Measurements from ENCODE around the gene AURKA.
"Not testable (repeated sequence)": the region's sequence is repeated elsewhere in the genome, so short reads cannot be mapped to it uniquely, and the experiment has no call there.

Gene AURKA

DNA sequence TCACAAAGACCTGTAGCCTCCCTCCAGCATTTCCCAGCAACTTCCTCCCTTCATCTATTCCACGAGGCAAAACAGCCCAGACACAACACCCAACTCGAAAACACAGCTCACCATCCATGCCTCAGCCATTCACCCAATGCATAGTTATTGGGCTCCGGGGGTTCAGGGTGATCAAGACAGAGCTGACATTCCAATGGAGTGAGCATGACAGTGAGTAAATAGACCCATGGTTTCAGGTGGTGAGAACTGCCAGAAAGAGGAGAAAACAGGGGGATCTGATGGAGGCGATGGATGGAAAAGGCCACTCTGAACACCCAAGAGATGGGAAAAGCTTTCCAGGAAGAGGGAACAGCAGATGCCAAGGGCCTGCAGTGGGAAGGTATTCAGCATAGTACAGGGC lies 25.9 kb upstream of the AURKA start:
- Histone ChIP-seq H3K36me3 (ENCODE audit: control insufficient read depth, insufficient read depth, low read length) (peaks cover 2% of the 10 kb centered on the region), H3K27ac (ENCODE audit: low read depth, low read length) (peak overlapping the region; percentile 8), H3K4me3 (ENCODE audit: low read length) (no peak overlapping the region), H3K27me3 (ENCODE audit: control insufficient read depth, insufficient read depth, low read length) (no peaks in the 10 kb centered on the region), H3K9ac (ENCODE audit: low read length) (no peak overlapping the region), H3K4me1 (ENCODE audit: control insufficient read depth, insufficient read depth, low read length) (no peaks in the 10 kb centered on the region)

DNA sequence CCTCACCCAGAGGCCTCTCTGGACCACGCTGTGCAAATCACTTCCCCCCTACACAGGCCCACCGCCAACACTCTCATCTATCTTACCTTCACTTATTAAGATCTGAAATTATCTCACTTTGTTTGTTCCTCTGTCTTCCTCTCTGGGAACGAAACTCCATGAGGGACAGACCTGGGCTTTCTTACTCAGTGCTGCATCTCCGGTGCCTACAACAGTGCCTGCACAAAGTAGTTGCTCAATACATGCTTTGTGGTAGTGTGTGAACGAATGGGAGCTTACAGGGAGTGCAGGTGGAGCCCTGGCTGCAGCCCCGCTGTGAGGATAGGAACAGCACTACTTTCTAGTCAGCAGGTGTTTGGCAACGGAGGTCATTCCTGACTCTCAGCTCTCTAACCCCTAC lies 25.4 kb upstream of the AURKA start:
- peaks cover 2% of the 10 kb centered on the region for H3K36me3 ChIP-seq (ENCODE audit: control insufficient read depth, insufficient read depth, low read length)
- H3K4me3 ChIP-seq (ENCODE audit: low read length) = no peak overlapping the region
- no peaks in the 10 kb centered on the region for H3K4me1 ChIP-seq (ENCODE audit: control insufficient read depth, insufficient read depth, low read length)
- no peaks in the 10 kb centered on the region for H3K27me3 ChIP-seq (ENCODE audit: control insufficient read depth, insufficient read depth, low read length)
- no peak overlapping the region for H3K27ac ChIP-seq (ENCODE audit: low read depth, low read length)
- H3K9ac ChIP-seq (ENCODE audit: low read length) = no peak overlapping the region

DNA sequence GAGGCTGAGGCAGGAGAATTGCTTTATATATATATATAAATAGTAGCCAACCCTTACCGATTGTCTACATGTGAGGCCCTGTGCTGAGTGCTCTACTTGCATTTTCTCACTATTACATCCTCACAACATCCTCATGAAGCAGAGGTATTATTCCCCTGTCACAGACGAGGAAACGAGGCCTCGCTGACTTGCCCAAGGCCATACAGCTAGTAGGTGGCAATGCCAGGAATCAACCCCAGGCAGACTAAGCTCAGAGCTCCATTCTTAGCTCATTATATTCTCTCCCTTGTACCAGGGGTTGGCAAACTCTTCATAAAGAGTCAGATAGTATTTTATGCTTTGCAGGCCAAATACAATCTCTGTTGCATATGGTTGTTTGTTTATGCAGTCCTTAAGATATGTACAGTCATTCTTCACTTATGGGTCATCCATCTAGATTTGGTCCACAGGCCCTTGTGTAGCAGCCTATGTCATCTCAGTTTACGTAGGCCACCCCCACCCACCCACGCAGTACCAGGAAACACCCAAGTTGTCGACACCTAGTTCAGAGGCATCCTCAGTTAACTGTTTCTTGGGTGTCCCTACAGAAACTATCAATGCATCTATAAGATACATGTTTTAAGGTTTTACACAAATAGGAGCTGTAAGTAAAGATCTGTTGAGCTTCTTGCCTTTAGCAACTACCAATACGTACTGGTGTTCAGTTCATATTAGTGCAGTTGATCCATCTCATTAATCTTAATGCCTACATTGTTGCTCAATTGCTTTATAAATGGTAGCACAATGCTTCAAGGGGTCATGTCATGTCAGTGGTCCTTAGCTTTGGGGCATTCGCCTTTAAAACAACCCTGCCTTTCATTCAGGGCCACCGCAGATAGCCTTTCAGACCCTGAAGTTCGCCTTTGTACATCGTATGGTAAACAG lies 23.1 kb upstream of the AURKA start:
- H3K4me1 ChIP-seq (ENCODE audit: control insufficient read depth, insufficient read depth, low read length) = no peaks in the 10 kb centered on the region
- H3K9ac ChIP-seq (ENCODE audit: low read length) = no peak overlapping the region
- H3K27ac ChIP-seq (ENCODE audit: low read depth, low read length) = no peak overlapping the region
- no peak overlapping the region for H3K4me3 ChIP-seq (ENCODE audit: low read length)
- no peaks in the 10 kb centered on the region for H3K27me3 ChIP-seq (ENCODE audit: control insufficient read depth, insufficient read depth, low read length)
- H3K36me3 ChIP-seq (ENCODE audit: control insufficient read depth, insufficient read depth, low read length) = peaks cover 2% of the 10 kb centered on the region

DNA sequence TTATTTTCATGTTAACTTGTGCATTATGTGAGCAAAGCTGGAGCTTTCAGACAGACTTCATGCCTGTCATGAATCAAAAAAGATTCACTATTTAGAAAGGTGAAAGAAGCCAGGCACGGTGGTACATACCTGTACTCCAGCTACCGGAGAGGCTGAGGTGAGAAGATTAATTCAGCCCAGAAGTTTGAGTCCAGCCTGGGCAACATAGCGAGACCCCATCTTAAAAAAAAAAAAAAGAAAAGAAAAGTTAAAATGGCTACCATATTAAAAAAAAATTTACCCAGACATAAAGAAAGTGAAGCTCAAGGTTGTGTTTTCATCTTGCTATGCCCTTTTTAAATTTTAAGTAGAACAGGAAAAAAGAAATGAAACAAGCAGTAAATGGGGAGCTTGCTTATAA lies 20.9 kb upstream of the AURKA start:
- no peaks in the 10 kb centered on the region for H3K4me1 ChIP-seq (ENCODE audit: control insufficient read depth, insufficient read depth, low read length)
- peaks cover 2% of the 10 kb centered on the region for H3K36me3 ChIP-seq (ENCODE audit: control insufficient read depth, insufficient read depth, low read length)
- no peaks in the 10 kb centered on the region for H3K27me3 ChIP-seq (ENCODE audit: control insufficient read depth, insufficient read depth, low read length)
- no peak overlapping the region for H3K27ac ChIP-seq (ENCODE audit: low read depth, low read length)
- H3K9ac ChIP-seq (ENCODE audit: low read length) = no peak overlapping the region
- peak overlapping the region; percentile 30 for H3K4me3 ChIP-seq (ENCODE audit: low read length)

DNA sequence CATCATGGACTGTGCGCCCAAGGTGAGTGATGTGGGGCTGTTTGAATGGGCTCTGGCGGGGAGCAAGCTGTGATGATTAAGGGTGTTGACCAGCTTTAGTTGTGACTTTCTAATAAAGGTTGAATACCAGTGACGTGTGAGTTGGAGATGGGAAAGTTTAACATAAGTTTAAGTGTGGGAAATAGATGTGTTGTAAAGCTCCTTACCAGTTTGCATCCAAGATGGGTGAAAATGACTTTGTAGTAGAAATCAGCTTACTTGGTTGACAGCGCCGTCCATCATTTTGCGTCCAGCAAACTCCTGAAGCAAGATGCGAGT lies 20.4 kb upstream of the AURKA start:
- peak overlapping the region; percentile 49 for H3K4me3 ChIP-seq (ENCODE audit: low read length)
- no peaks in the 10 kb centered on the region for H3K4me1 ChIP-seq (ENCODE audit: control insufficient read depth, insufficient read depth, low read length)
- no peak overlapping the region for H3K27ac ChIP-seq (ENCODE audit: low read depth, low read length)
- H3K9ac ChIP-seq (ENCODE audit: low read length) = no peak overlapping the region
- no peaks in the 10 kb centered on the region for H3K27me3 ChIP-seq (ENCODE audit: control insufficient read depth, insufficient read depth, low read length)
- peaks cover 3% of the 10 kb centered on the region for H3K36me3 ChIP-seq (ENCODE audit: control insufficient read depth, insufficient read depth, low read length)

DNA sequence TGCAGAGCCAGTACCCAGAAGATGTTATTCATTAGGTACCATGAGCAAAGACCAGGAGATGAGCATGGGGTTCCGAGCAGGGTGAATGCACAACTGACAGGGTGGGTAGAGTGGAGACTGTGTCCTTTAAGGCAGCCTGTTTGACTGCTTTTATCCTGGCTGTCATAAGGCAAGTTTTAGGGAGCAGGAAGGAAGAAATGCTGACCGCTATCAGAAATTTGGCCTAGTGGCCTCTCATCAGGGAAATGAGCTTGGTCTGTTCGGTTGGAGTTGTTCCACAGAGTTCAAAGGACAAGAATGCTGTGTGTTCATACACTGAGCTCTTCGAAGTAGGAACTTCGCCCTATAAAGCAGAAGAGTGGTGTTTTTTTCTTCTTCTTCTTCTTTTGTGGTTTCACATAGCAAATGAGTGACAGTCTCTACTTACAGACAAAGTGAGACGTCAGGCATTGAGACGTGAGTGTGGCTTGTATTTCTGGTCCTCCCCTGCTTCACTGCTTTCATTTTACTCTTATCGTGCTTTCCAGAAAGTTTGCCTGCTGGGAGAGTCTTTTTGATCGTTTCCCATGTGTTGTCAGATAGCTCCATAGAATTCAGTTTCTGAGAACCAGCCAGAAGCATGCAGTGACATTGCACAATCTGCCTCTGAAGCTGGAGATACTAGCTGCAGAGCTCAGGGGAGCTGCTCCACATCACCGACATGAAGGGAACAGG lies 19.9 kb upstream of the AURKA start, which contains the start of gene CASS4:
TSS of gene CASS4 (plus strand) at position 502 of the 714 bp plus-strand sequence. CDS start at position 701, 199 bp downstream.
- no peaks in the 10 kb centered on the region for H3K27me3 ChIP-seq (ENCODE audit: control insufficient read depth, insufficient read depth, low read length)
- no peaks in the 10 kb centered on the region for H3K4me1 ChIP-seq (ENCODE audit: control insufficient read depth, insufficient read depth, low read length)
- H3K9ac ChIP-seq (ENCODE audit: low read length) = no peak within 1 kb of the TSS
- peak within 1 kb of the TSS; percentile 27 for H3K27ac ChIP-seq (ENCODE audit: low read depth, low read length)
- H3K36me3 ChIP-seq (ENCODE audit: control insufficient read depth, insufficient read depth, low read length) = peaks cover 8% of the 10 kb centered on the region
- peak within 1 kb of the TSS; percentile 49 for H3K4me3 ChIP-seq (ENCODE audit: low read length)

DNA sequence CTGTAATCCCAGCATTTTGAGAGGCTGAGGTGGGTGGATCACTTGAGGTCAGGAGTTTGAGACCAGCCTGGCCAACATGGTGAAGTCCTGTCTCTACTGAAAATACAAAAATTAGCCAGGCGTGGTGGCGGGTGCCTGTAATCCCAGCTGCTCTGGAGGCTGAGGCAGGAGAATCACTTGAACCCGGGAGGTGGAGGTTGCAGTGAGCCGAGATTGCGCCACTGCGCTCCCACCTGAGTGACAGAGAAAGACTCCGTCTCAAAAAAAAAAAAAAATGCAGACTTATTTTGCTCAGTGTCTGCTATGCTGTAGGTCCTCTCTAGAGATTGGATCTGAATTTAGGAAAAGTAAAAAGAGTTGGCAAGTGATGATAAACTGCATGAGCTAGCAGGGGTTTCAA lies 19.3 kb upstream of the AURKA start:
- H3K4me1 ChIP-seq (ENCODE audit: control insufficient read depth, insufficient read depth, low read length); H3K27me3 ChIP-seq (ENCODE audit: control insufficient read depth, insufficient read depth, low read length); H3K4me3 ChIP-seq (ENCODE audit: low read length); H3K9ac ChIP-seq (ENCODE audit: low read length): not testable (repeated sequence)
- Histone ChIP-seq H3K36me3 (ENCODE audit: control insufficient read depth, insufficient read depth, low read length) (peaks cover 10% of the 10 kb centered on the region), H3K27ac (ENCODE audit: low read depth, low read length) (peak overlapping the region; percentile 27)

DNA sequence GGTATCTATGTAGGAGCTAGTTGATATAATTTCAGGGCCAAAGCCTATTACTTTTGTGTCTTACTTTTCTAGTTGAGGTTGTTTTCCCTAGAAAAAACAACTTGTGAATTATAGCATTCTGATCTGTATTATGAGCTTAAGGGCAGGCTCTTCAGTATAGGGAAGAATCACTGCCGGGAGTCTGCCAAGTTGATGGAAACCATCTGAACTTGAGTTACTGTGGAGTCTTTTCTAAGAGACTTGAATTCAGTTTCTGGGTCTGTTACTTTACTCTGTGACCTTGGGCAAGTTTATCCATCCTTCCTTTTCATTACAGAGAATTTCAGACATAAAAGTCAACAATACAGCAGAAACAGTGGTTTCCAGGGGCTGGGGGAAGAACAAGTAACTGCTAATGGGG lies 17.9 kb upstream of the AURKA start:
- Histone ChIP-seq H3K27ac (ENCODE audit: low read depth, low read length) (peak overlapping the region; percentile 22), H3K4me3 (ENCODE audit: low read length) (no peak overlapping the region), H3K4me1 (ENCODE audit: control insufficient read depth, insufficient read depth, low read length) (no peaks in the 10 kb centered on the region), H3K36me3 (ENCODE audit: control insufficient read depth, insufficient read depth, low read length) (peaks cover 8% of the 10 kb centered on the region), H3K27me3 (ENCODE audit: control insufficient read depth, insufficient read depth, low read length) (no peaks in the 10 kb centered on the region), H3K9ac (ENCODE audit: low read length) (no peak overlapping the region)

DNA sequence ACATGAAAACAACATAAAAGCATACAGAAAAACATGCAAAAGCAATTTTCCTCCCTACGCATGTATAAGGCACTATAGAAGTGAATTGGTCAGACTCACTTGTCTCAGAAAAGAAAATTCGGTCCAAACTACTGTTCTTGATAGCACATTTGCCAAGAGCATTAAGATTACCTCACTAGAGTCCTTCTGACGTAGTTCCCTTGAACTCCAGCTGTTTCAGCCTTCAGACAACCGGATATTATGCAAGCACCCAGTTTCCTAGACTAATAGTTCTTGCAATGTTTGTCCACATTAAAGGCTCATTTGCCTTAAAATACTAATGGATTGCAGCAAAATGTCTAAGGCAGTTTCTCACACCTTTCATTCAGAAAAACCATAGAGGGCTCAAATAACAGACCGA lies 17.5 kb upstream of the AURKA start:
- Histone ChIP-seq H3K27ac (ENCODE audit: low read depth, low read length) (peak overlapping the region; percentile 22), H3K36me3 (ENCODE audit: control insufficient read depth, insufficient read depth, low read length) (peaks cover 8% of the 10 kb centered on the region), H3K27me3 (ENCODE audit: control insufficient read depth, insufficient read depth, low read length) (no peaks in the 10 kb centered on the region), H3K9ac (ENCODE audit: low read length) (no peak overlapping the region), H3K4me1 (ENCODE audit: control insufficient read depth, insufficient read depth, low read length) (no peaks in the 10 kb centered on the region), H3K4me3 (ENCODE audit: low read length) (no peak overlapping the region)

DNA sequence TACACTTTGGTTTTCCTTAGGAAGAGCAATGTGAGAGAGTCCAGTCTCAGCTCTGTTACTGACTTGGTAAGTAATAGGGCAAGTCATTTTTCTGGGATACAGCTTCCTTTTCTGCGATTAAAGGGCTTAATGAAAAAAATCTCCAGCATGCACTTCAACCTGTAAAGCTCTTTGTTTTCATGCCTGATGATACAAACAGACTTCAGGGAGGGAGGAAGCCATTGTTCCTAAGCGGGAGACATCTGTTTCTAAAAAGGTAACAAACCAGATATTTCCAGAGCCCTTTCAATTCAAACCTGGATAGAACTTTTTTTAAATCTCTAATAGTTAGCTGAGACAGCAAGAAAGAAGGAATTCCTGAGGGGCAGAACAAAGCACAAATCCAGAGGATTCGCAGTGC lies 14.9 kb upstream of the AURKA start:
- no peak overlapping the region for H3K9ac ChIP-seq (ENCODE audit: low read length)
- H3K36me3 ChIP-seq (ENCODE audit: control insufficient read depth, insufficient read depth, low read length) = peaks cover 19% of the 10 kb centered on the region
- no peak overlapping the region for H3K4me3 ChIP-seq (ENCODE audit: low read length)
- H3K27me3 ChIP-seq (ENCODE audit: control insufficient read depth, insufficient read depth, low read length) = no peaks in the 10 kb centered on the region
- H3K27ac ChIP-seq (ENCODE audit: low read depth, low read length) = no peak overlapping the region
- no peaks in the 10 kb centered on the region for H3K4me1 ChIP-seq (ENCODE audit: control insufficient read depth, insufficient read depth, low read length)

DNA sequence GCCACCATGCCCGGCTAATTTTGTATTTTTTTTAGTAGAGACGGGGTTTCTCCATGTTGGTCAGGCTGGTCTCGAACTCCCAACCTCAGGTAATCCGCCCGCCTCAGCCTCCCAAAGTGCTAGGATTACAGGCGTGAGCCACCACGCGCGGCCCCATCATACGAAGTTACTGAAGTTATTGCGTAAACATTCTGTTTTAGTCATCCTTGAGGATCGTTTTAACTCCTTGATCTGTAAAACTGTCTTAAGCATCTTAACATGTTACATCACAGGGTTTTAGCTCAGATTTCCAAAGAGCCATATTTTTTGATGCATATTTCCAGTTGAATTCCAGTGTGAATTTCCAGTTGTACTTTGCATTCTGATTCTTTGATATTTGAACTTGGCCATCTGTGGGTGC lies 13.3 kb upstream of the AURKA start:
- not testable (repeated sequence) for H3K9ac ChIP-seq (ENCODE audit: low read length); H3K4me3 ChIP-seq (ENCODE audit: low read length); H3K27me3 ChIP-seq (ENCODE audit: control insufficient read depth, insufficient read depth, low read length); H3K27ac ChIP-seq (ENCODE audit: low read depth, low read length); H3K4me1 ChIP-seq (ENCODE audit: control insufficient read depth, insufficient read depth, low read length)
- H3K36me3 ChIP-seq (ENCODE audit: control insufficient read depth, insufficient read depth, low read length) = peaks cover 19% of the 10 kb centered on the region

DNA sequence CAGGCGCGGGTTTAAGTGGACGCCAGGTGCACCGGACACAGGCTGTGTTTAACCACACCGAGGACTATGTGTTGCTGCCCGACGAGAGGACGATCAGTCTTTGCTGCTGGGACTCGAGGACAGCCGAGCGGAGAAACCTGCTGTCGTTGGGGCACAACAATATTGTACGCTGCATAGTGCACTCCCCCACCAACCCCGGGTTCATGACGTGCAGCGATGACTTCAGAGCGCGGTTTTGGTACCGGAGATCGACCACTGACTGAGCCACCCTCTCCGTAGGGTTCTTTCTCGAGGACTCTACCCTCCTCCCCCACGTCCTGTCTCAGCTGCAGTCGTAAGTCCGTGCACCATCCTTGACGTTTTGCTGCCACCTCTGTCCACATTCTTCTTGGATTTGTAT lies 11.4 kb upstream of the AURKA start:
- Histone ChIP-seq H3K4me1 (ENCODE audit: control insufficient read depth, insufficient read depth, low read length) (no peaks in the 10 kb centered on the region), H3K27me3 (ENCODE audit: control insufficient read depth, insufficient read depth, low read length) (no peaks in the 10 kb centered on the region), H3K36me3 (ENCODE audit: control insufficient read depth, insufficient read depth, low read length) (peaks cover 27% of the 10 kb centered on the region)

More for the DNA sequence above, 11.4 kb upstream of the AURKA start:
- Histone ChIP-seq H3K4me3 (ENCODE audit: low read length) (no peak overlapping the region), H3K27ac (ENCODE audit: low read depth, low read length) (no peak overlapping the region), H3K9ac (ENCODE audit: low read length) (no peak overlapping the region)

Data from rectal smooth muscle tissue (tissue), 1 donor.